Keratinocyte (primary cell): ENCODE measurements around the gene CXCR4.

Source experiments
- EZH2 ChIP-seq: IDR thresholded peaks from one replicate; pipeline ENCODE4 v1.6.1; 2012; ENCODE audit warnings: inconsistent platforms, mild to moderate bottlenecking, low read length, moderate library complexity
- TF ChIP-seq, protein P1 (sequence below), 3 experiments: IDR thresholded peaks in 1 of 3; conservative IDR thresholded peaks in 1 of 3; optimal IDR thresholded peaks in 1 of 3; 2 replicates in 2 of 3; 3 replicates in 1 of 3; pipeline versions ENCODE3 to v1.5.1; 2011; ENCODE audit warnings: low read length in 3 of 3, mild to moderate bottlenecking in 3 of 3, moderate library complexity in 2 of 3, control low read depth in 1 of 3, inconsistent platforms in 1 of 3; ENCODE audit not compliant: insufficient read depth in 2 of 3; ENCODE audit errors: extremely low read depth in 1 of 3

DNA sequence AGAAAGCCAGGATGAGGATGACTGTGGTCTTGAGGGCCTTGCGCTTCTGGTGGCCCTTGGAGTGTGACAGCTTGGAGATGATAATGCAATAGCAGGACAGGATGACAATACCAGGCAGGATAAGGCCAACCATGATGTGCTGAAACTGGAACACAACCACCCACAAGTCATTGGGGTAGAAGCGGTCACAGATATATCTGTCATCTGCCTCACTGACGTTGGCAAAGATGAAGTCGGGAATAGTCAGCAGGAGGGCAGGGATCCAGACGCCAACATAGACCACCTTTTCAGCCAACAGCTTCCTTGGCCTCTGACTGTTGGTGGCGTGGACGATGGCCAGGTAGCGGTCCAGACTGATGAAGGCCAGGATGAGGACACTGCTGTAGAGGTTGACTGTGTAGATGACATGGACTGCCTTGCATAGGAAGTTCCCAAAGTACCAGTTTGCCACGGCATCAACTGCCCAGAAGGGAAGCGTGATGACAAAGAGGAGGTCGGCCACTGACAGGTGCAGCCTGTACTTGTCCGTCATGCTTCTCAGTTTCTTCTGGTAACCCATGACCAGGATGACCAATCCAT is 2.7 kb downstream of the CXCR4 start:
- TF ChIP-seq, protein P1, sequence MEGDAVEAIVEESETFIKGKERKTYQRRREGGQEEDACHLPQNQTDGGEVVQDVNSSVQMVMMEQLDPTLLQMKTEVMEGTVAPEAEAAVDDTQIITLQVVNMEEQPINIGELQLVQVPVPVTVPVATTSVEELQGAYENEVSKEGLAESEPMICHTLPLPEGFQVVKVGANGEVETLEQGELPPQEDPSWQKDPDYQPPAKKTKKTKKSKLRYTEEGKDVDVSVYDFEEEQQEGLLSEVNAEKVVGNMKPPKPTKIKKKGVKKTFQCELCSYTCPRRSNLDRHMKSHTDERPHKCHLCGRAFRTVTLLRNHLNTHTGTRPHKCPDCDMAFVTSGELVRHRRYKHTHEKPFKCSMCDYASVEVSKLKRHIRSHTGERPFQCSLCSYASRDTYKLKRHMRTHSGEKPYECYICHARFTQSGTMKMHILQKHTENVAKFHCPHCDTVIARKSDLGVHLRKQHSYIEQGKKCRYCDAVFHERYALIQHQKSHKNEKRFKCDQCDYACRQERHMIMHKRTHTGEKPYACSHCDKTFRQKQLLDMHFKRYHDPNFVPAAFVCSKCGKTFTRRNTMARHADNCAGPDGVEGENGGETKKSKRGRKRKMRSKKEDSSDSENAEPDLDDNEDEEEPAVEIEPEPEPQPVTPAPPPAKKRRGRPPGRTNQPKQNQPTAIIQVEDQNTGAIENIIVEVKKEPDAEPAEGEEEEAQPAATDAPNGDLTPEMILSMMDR (optimal IDR thresholded peaks at IDR 0.05 in 1 of 3, IDR thresholded peaks at IDR 0.05 in 1 of 3, conservative IDR thresholded peaks at IDR 0.05 in 1 of 3; ENCODE audit: extremely low read depth in 1 of 3, insufficient read depth in 2 of 3, low read length in 3 of 3) = no peak
- no peak for TF ChIP-seq EZH2
